Measurements from ENCODE around the gene GPC6.

The GPC6 gene

GRCh38 chr13:93951951-93952350 is 725.3 kb downstream of the GPC6 start:
- DNase-seq = no peak

DNA sequence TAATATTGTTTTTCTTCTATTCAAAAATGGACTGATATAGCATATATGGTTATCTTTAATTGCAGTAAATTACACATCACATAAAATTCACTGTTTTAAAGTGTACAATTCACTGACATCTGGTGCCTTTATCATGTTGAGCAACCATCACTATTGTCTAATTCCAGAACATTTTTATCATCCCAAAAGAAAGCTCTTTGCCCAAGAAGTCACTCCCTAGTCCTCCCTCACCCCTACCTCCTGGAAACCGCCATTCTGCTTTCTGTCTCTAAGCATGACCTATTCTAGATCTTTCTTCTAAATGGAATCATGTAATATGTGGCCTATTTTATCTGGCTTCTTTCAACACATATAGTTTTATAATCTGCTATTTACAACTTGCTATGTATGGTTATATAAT is 727.2 kb downstream of the GPC6 start:
- DNase-seq = no peak

- DNase-seq = no peak
These were observed 729.3 kb downstream of the GPC6 start for GRCh38 chr13:93955904-93956303.

DNA sequence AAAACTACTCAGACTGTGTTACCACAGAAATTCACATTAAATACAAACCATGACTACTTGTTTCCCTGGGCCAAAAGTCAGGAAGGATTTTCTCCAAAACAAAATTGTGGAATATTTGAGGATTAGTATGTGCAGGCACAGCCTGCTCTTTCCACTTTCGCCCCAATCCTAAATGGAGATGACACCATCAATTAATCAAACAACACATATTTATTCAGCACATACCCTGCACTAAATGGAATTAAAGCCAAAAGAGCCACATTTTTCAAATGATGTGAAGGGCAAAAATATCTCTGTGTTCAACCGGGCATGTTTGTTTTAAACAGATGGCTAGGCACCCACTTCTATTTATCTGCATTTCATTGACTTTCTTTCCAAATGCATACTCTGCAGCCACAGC is 729.8 kb downstream of the GPC6 start:
- DNase-seq = no peak

GRCh38 chr13:93957371-93957770 is 730.8 kb downstream of the GPC6 start:
- DNase-seq = no peak

DNA sequence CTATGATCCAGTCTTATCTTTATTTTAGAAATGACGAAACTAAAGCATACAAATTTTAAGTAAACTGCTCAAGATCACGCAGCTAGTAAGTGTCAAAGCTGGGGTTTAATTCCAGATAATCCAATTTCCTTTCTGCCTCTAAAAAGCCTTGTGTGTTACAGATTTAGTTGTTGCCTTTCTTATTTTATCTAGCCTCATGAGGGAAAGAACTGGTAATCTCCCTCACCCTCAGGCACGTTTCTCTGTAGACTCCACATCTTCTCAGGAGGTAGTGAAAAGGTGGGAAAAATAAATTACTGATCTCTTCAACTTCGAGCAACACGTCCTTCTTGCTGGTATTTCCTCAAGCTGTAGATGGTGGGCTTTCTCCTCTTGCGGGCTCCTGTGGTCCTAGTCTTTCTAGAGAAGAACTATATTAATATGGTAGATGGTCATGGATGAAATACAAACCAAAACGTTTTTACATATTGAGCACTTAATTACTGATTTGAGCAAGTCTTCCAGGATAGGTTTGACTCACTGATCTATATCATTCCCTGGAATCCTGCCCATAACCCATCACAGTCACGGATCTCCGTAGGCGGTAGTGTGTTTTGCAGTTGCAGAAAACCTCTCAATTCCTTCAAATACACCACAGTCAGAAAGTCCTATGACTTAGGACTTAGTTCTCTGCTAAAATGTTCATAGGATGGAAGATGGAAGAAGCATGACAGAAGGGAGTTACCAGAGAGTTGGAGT is 733.4 kb downstream of the GPC6 start:
- no peak for DNase-seq

GRCh38 chr13:93963266-93964145 is 736.9 kb downstream of the GPC6 start:
- DNase-seq = no peak

DNA sequence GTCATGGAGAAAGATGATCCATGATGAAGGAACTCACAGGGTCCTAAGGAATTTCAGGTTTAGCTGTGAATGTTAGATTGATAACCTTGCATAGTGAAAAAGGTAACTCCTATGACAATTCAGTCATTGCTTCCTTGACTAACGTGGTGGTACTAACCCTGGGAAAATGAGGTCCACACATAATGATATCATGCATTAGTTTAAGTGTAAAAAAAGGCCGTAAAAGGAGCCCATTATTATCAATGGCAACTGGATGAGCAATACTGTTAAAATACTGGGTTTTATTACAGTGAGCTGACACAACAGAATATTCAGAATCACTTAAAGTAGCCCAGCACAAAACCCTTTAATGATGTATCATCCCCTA is 737.5 kb downstream of the GPC6 start:
- no peak for DNase-seq

DNA sequence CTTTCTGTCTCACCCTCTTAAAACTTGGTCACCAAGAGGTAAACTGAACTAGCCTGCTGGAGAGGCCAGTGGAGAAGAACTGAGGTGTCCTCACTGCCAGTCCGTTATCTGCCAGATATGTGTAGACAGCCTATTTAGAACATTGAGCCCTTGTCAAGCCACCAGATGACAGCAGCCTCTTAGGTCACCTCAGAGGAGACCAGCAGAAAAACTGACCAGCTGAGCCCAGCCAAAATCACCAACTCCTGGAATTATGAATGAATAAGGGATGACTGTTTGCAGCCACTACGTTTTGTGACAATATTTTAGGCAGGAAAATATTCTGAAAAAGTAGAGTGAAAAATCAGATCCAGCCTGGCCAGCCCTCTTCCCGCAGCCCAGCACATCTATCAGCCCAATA is 739.0 kb downstream of the GPC6 start:
- DNase-seq = no peak

- no peak for DNase-seq
These were observed 739.8 kb downstream of the GPC6 start for GRCh38 chr13:93966267-93966936.

DNA sequence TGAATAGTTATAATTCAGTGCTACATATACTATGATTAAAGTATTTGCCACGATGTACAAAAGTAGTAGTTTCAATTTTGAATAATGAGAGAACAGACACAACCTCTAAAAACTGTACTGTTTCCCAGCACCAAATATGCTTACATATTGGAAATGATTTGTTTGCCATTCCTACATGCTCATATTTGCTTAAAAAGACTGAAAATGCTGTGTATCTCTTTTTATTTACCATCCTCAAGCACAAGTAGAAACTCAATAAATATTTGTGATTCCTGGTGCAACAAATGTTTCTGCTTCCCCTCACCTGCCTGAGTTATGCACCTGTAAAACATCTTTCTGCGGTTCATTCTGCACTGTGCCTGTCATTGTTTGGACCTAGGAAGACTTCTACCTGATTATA is 740.7 kb downstream of the GPC6 start:
- DNase-seq = no peak

- no peak for DNase-seq
These were observed 748.6 kb downstream of the GPC6 start for GRCh38 chr13:93975242-93975641.

DNA sequence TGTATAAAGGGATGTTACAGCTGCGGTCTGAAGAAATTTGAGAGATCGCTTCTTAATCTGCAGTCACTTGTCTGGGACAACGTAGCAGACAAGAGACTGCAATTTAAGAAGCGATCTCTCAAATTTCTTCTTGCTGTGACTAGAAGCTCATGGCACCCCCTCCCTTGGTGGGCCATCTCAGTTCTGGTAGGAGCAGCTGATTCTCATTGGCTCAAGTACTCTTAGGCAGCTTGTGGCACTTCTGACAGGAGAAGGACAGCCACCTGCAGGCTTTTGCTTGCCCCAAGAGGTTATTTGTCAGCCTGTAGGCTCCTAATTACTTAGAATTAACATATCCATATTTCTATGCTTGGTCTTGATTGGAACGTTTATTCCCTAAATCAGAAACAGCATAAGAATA is 749.9 kb downstream of the GPC6 start:
- DNase-seq = no peak

GRCh38 chr13:93977986-93978385 is 751.4 kb downstream of the GPC6 start:
- DNase-seq = no peak

DNA sequence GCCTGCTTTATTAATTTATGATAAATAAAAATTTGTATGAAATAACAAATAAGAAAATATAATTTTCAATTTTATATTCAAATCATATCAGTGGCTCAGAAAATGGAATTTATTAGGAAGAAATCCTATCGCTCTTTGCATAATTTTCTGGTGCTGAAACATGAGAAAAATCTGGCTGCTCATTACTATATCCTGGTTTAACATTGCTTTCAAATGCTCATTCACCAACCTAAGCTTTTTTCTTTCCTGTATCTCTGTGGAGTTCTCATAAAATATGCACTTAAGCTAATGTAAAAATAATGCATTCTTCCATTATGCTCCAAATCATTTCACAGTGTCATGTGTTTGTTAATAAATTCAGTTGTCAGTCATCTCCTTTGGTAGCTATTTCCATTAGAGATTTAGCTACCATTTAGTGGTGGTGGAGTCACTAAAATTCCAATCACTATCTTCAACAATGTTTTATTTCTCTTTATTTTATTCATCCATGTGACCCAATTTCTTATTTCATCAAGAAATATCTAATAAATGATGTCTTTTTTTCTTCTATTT is 754.9 kb downstream of the GPC6 start:
- DNase-seq = no peak

DNA sequence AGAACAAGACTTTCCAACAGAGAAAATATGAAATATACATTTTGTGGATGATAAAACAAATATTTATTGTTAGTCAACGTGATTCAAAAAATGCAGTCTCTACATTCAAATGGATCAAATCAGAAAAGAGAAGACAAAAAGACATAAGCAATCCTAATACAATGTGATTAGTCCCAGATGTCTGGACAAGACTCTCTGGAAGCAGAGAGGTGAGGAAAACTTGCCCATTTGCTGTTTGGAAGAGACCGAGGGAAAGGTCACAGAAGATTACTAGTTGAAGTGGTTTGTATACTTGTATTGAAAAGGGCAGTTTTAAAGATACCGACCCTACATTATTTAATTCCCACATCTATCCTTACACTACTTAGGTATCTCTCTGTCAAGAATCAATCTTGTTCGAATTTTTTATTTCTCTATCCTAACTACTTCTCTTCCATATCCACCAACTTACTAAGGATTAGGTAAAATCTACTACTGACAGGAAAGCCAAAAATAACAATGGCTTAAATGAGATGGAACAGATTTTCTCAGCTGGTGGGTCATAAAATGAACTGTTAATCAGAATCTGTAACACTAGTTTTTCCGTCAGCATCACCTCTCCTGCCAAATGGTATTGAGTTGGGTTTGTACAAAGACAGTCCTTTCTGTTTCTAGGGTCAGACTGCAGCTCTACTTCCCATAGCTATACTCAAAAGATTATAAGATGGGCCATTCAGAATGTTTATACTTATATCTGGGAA is 755.7 kb downstream of the GPC6 start:
- no peak for DNase-seq

GRCh38 chr13:93984052-93984451 is 757.4 kb downstream of the GPC6 start:
- no peak for DNase-seq

- no peak for DNase-seq
These were observed 758.3 kb downstream of the GPC6 start for GRCh38 chr13:93984876-93985275.

DNA sequence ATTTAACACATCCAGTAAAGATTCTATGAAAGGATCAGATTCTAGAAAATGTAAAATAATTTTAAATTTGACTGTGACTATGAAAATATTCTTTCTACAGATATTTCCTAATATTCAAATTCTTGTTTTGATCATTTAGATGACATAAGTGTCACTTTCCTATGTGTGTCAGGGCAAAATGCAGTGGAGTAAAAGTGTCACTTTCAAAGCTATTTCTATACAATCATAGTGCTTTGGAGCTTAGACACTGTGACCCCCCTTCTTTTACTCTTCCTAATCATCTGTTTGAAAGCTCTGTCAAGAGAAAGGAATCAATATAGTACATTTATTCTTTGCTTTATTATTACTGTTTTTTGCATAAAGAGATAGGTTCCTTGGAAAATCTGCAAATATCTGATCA is 760.9 kb downstream of the GPC6 start:
- DNase-seq = no peak

- no peak for DNase-seq
These were observed 765.0 kb downstream of the GPC6 start for GRCh38 chr13:93991569-93991968.

DNA sequence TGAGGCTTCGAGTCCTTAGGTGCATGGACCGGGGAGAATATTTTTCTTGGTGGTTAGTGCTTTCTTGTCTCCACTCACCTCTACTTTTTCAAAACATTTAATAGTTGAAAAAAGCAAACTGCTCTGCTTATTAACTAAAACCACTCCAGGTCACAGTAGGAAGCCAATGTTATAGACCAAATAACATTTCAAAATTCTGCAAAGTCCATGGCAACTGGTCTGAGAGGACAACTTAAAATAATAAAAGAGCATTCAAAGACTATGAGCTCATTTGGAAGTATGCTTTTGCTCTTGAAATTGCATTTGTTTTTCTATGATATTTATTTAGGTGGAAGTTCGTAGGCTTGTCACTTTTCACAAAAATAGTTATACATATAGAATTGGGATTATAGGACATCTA is 769.9 kb downstream of the GPC6 start:
- DNase-seq = no peak

GRCh38 chr13:94006296-94006695 is 779.7 kb downstream of the GPC6 start:
- DNase-seq = no peak

- no peak for DNase-seq
These were observed 780.5 kb downstream of the GPC6 start for GRCh38 chr13:94007072-94007471.
